Testis (tissue), 2 donors: ENCODE measurements around the gene ZNF556.

Experiments
- POLR2A ChIP-seq: fragments of 450-650 bp; IDR thresholded peaks from one replicate; pipeline ENCODE4 v1.6.1; 2017; ENCODE audit warnings: antibody characterized with exemption, mild to moderate bottlenecking, moderate library complexity
- TF ChIP-seq, protein P1 (sequence below), 3 experiments: fragments of 450-650 bp in 2 of 3; fragments of 200-600 bp in 1 of 3; sonication (generic) in 1 of 3; IDR thresholded peaks; one replicate each; pipeline ENCODE4 v1.5.1; 2016 to 2019; ENCODE audit warnings: antibody characterized with exemption in 3 of 3, mild to moderate bottlenecking in 2 of 3, moderate library complexity in 1 of 3

- TF ChIP-seq POLR2A, result no peak
- TF ChIP-seq, protein P1, sequence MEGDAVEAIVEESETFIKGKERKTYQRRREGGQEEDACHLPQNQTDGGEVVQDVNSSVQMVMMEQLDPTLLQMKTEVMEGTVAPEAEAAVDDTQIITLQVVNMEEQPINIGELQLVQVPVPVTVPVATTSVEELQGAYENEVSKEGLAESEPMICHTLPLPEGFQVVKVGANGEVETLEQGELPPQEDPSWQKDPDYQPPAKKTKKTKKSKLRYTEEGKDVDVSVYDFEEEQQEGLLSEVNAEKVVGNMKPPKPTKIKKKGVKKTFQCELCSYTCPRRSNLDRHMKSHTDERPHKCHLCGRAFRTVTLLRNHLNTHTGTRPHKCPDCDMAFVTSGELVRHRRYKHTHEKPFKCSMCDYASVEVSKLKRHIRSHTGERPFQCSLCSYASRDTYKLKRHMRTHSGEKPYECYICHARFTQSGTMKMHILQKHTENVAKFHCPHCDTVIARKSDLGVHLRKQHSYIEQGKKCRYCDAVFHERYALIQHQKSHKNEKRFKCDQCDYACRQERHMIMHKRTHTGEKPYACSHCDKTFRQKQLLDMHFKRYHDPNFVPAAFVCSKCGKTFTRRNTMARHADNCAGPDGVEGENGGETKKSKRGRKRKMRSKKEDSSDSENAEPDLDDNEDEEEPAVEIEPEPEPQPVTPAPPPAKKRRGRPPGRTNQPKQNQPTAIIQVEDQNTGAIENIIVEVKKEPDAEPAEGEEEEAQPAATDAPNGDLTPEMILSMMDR (IDR thresholded peaks at IDR 0.05), result peak; percentile 95 to 99 (median 97)
These were observed 47.5 kb upstream of the ZNF556 start, which contains the start of gene ZNF554 for GRCh38 chr19:2819540-2820111.
